GM21576 (cell line): ENCODE data around the gene CAV2.
A peak's percentile ranks its signal among the peaks of the same experiment; 100 is the strongest.
"Not testable (repeated sequence)": the region's sequence is repeated elsewhere in the genome, so short reads cannot be mapped to it uniquely, and the experiment has no call there.

Experiments used
- ATAC-seq: cut with Tn5 transposase; IDR thresholded peaks from one replicate; pipeline ENCODE4 v1.9.1; 2021; ENCODE audit warnings: mild to moderate bottlenecking, moderate library complexity; ENCODE audit not compliant: unreplicated experiment

Gene CAV2

GRCh38 chr7:116499168-116500077, at the start of gene CAV2:
Gene CAV2 (plus strand): TSS chr7:116499738. CDS start chr7:116499782, 44 bp downstream.
- ATAC-seq = peak; percentile 39

GRCh38 chr7:116449950-116450349, 49.6 kb upstream of the CAV2 start:
- no peak for ATAC-seq

- ATAC-seq = no peak
Observed at GRCh38 chr7:116451957-116452729, 47.4 kb upstream of the CAV2 start.

GRCh38 chr7:116454377-116454776, 45.2 kb upstream of the CAV2 start:
- ATAC-seq = no peak

GRCh38 chr7:116455009-116455408, 44.5 kb upstream of the CAV2 start:
- no peak for ATAC-seq

GRCh38 chr7:116455499-116455898, 44.0 kb upstream of the CAV2 start:
- ATAC-seq = no peak

- ATAC-seq = no peak
Observed at GRCh38 chr7:116461500-116461899, 38.0 kb upstream of the CAV2 start.

- ATAC-seq = no peak
Observed at GRCh38 chr7:116463956-116464355, 35.6 kb upstream of the CAV2 start.

GRCh38 chr7:116464375-116464774, 35.2 kb upstream of the CAV2 start:
- ATAC-seq = no peak

- no peak for ATAC-seq
Observed at GRCh38 chr7:116465125-116465524, 34.4 kb upstream of the CAV2 start.

- ATAC-seq = no peak
Observed at GRCh38 chr7:116468534-116468933, 31.0 kb upstream of the CAV2 start.

- no peak for ATAC-seq
Observed at GRCh38 chr7:116477625-116478024, 21.9 kb upstream of the CAV2 start.

GRCh38 chr7:116478834-116479233, 20.7 kb upstream of the CAV2 start:
- no peak for ATAC-seq

- ATAC-seq = no peak
Observed at GRCh38 chr7:116483271-116483942, 16.1 kb upstream of the CAV2 start.

- not testable (repeated sequence) for ATAC-seq
Observed at GRCh38 chr7:116484389-116484788, 15.1 kb upstream of the CAV2 start.

GRCh38 chr7:116487907-116488521, 11.5 kb upstream of the CAV2 start:
- ATAC-seq = no peak

- no peak for ATAC-seq
Observed at GRCh38 chr7:116490351-116490750, 9.2 kb upstream of the CAV2 start.

- ATAC-seq = no peak
Observed at GRCh38 chr7:116491887-116492653, 7.5 kb upstream of the CAV2 start.

- ATAC-seq = no peak
Observed at GRCh38 chr7:116492654-116493109, 6.9 kb upstream of the CAV2 start.

- no peak for ATAC-seq
Observed at GRCh38 chr7:116493449-116493848, 6.1 kb upstream of the CAV2 start.
